ENCODE data around the gene SNX22.
"Not testable (repeated sequence)": the region's sequence is repeated elsewhere in the genome, so short reads cannot be mapped to it uniquely, and the experiment has no call there.

SNX22 gene

DNA sequence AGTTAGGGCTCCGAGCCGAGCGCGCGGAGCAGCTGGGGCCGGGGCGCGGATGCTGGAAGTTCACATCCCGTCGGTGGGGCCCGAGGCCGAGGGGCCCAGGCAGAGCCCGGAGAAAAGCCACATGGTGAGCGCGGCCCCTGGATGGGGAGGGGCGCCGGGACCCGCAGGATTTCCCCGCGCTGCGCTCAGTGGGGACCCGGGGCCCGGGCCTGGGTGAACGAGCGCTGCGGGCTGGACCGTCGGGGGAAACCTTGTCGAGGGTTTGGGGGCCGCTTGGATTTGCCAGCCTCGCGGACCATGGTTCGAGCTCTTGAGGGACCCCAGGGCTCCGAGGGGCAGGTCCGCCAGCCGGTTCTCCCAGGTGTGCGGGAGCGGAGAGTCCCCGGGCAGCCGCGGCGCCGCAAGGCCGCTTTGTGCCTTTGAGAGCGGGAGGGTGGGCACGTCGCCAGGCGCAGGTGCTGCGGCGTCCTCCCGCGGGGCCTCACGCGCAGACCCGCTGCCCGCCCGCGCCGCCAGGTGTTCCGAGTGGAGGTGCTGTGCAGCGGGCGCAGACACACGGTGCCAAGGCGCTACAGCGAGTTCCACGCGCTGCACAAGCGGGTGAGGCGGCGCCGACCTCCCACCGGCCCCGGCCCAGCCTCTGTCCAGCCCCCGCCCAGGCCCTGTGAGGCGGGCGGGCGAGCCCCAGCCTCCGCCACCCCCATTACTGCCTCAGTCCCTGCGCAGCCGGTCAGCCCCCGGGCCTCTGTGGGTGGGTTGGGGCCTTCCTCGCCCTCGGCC, at the start of gene SNX22:
Gene SNX22 (plus strand): TSS at position 5 of the 780 bp plus-strand sequence. CDS start 45 bp downstream, at position 50.
- peak; percentile 68 for DNase-seq (ENCODE audit: low spot score)

DNA sequence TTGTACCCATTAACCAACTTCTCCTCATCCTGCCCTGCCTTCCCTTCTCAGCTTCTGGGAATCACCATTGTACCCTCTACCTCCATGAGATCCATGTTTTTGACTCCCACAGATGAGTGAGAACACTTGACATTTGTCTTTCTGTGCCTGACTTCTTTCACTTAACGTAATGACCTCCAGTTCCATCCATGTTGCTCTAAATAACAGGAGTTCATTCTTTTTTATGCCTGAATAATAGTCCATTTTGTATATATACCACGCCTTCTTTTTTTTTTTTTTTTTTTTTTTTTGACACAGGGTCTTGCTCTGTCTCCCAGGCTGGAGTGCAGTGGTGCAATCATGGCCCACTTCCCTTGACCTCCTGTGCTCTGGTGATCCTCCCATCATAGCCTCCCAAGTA, 49.0 kb upstream of the SNX22 start:
- DNase-seq (ENCODE audit: low spot score), result no peak

DNA sequence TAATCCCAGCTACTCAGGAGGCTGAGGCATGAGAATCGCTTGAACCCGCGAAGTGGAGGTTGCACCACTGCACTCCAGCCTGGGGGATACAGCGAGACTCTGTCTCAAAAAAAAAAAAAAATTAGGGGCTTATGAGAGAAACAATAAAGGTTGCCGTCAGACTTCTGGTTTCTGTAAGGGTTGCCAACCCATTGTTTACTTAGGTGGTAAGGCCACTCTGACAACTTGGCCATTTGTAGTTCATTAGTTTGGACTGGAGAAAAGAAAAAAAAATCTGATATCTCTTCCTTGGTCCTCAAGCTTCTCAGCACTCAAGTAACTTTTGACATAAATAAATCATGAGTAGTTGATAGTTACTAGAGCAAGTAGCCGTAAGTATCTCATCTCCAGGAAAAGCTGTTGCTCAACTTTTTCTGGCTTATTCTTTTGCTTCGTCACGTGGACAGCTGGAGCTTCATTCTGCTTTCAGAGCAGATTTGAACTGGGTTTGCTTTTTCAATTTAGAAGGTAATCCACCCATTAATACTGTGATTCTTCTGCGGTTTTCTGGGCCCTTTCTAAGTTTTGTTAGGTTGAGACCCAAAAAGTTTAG, 46.3 kb upstream of the SNX22 start:
- no peak for DNase-seq (ENCODE audit: low spot score)

DNA sequence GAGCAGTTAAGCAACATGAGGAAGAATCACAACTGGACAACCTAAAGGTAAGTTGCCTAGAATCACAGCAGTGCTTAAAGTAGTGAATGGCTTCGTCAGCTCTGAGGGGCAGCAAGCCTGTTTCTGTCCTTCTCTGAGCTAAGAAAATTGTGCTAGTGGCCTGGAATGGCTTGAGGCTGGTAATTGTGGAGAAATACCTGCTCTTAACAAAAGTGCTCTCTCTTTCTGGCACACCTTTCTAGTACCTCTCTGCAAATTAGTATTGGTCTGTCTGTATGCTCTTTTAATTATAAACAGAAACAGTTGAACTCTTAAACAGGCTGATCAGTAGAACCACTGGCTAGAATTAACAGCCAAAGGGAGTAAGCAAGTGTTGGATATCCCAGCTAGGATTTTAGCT, 44.2 kb upstream of the SNX22 start:
- no peak for DNase-seq (ENCODE audit: low spot score)

DNA sequence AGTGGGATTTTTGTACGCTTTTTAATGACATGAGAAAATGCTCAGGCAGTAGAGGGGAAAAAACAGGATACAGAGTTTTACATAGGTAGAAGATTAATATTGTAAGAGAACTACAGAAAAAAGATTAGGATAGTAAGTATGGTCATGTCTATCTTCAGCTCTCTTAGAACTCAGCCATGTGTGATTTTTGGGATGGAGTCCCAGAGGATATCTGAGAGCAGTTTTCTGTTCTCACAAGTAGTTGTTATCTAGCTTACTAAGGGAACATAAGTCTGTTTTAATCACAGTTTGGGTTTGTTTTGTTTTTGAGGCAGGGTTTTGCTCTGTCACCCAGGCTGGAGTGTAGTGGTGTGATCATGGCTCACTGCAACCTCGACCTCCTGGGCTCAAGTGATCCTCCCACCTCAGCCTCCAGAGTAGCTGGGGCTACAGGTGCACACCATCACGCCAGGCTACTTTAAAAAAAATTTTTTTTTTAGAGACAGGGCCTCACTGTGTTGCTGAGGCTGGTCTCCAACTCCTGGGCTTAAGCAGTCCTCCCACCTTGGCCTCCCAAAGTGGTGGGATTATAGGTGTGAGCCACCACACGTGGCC, 41.3 kb upstream of the SNX22 start:
- DNase-seq (ENCODE audit: low spot score), result not testable (repeated sequence)

DNA sequence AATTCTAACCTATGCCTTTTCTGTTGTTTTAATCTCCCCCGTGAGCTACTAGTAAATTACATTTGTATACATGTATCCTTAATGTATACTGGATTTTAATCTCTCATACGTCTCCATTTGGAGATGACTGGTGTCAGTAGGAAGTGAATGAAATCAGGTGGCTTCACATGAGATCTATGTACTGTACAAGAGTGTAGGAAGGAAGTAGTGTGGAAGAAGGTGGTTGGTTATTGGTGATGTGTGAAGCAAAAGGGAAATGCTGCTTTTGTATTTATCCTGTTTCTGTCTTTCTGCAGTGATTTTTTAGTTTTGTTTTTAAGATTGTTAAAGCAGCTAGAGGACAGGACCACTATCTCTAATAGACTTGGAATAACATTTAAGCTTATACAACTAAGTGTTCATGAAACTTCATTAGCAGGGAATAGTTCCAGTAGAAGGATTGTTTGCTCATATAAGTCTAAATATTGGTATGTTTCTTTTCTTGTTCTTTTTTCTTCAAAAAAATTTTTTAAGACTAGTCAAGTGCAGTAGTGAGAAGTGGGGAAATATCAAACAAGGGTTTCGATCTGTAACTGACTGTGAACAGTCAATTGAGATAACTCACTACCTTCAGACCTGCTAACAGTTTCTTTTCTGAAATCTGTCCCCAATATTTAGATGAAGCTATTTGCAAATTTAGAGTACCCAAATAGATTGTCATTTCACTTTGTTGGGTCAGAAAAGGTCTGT, 40.4 kb upstream of the SNX22 start:
- DNase-seq (ENCODE audit: low spot score), result no peak

DNA sequence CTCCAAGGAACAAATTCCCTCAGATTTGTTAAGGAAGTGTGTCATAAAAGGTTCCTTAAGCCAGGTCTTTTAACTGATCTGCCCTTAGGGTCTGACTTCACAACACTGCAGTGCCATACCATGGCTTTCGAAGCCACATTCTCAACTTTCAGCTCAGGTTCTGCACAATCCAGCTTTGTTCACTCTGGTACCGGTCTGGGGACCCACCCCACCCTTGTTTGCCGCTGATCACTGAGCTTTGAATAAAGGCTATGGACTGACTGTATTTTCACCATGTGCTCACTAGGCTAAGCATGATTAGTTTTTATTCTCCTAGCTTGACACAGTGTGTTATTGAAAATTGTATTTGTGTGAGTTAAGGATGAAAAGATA, 39.9 kb upstream of the SNX22 start:
- no peak for DNase-seq (ENCODE audit: low spot score)

DNA sequence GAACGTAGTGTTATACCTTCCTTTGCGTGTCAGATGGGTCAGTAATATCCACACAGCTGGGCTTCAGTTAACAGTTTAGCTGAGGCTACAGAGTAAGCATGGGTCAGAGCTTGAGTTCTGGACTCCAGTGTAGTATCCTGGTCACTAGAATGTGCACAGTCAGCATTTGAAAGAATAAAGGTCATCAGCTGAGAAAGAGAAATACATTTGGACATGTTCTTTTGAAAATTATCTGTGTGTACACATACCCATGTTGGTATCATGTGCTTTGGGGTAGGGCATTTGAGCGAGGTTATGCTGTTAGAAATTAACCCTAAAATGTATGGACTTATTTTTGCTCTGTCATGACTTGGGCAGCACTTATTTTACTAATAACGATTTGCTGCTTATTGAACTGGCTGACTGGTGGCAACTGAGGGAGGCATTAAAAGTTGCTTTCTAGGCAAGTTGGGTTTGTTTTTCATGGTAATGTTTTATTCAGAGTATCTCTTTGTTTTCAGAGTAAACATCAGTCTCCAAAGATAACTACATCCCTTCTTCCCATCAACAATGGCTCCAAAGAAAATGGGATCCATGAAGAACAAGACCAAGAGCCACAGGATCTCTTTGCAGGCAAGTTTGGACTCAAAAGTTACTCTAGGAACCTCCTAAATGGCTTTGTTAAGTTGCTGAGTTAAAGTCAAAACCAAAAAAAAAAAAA, 39.3 kb upstream of the SNX22 start:
- no peak for DNase-seq (ENCODE audit: low spot score)

DNA sequence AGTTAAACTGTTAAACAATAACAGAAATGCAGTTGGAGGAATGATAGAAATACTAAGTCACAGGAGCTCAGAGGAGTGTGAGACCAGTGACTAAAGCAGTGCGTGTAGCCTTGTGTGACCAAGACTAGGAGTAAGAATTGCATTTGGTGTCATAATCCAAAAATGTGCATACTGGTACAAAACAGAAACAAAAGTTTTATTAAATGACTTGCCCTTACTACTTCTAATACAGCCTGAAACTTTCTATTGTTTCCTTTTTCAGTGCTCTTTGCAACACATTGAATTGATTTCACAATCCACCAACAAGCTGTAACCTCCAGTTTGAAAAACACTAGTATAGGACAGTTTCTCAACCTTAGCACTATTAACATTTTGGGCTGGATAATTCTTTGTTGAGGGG, 38.6 kb upstream of the SNX22 start:
- no peak for DNase-seq (ENCODE audit: low spot score)

DNA sequence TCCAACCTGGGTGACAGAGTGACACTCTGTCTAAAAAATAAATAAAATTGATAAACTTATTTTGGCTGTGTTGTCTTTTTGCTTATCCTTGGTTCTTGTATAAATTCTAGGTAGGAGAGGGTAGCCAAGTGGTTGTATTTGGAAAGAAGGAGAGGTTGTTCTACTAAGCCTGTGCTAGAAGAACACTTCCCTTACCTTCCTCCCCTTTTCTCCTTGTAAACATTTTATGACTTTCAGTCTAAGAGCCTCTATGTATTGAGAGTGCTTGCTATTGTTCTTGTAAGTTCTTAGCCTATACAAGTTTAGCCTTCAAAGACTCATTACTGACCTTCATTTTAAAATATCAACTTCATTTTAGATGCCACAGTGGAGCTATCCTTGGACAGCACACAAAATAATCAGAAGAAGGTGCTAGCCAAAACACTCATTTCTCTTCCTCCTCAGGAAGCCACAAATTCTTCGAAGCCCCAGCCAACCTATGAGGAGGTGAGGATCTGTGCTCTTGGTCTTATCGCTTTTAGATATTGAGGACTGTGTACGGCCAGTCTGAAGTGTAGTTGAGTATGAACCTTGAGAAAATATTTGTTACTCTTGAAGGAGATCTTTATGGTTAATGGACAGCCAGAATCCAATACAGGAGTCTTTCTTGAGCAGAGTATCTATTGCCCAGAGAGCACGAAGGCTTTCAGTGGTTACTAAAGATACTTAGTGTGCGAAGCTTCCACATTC, 33.6 kb upstream of the SNX22 start:
- DNase-seq (ENCODE audit: low spot score), result no peak

DNA sequence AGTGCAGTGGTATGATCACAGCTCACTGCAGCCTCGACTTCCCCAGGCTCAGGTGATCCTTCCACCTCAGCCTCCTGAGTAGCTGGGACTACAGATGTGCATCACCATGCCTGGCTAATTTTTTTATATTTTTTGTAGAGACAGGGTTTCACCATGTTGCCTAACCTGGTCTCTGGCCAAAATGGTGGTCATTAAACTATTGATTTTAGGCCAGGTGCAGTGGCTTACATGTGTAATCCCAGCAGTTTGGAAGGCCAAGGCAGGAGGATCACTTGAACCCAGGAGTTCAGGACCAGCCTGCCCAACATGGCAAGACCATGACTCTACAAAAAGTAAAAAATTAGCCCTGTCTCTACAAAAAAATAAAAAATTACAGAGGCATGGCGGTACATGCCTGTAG, 31.2 kb upstream of the SNX22 start:
- not testable (repeated sequence) for DNase-seq (ENCODE audit: low spot score)

DNA sequence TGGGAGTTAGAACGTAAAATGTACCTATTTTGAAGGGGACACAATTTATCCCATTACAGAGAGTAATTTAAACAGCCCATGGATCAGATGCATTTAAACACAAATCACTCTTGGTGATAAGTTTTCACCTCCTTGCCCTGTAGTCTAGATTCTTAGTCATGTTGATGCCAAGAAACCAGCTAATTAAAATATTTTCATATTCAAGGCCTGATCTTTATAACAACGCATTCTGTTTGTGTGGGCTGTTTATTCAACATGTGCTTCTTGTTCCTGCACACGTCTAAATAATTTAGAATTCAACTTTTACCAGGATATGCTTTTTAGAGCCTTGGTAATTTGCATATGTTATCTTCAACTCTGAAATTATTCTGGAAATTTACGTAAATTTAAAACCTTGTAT, 29.9 kb upstream of the SNX22 start:
- DNase-seq (ENCODE audit: low spot score), result no peak

DNA sequence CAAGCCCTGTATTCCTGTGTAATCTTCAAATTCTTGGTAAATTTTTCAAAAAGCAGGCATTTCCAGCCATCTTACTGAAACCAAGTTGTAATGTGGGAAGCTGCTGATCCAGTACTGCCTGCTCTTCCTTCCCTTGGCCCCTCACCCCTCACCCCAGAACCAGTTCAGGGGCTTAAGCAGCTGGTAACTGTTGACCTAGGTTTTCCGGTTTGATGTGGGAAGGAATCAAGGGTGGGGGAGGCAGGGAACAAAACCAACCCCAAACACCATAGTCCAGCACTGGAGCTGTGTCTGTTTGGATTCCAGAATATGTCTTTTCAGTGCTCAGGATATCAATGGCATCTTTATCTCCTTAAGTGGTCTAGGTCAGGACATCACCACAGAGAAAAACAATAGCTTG, 29.1 kb upstream of the SNX22 start:
- DNase-seq (ENCODE audit: low spot score), result no peak

DNA sequence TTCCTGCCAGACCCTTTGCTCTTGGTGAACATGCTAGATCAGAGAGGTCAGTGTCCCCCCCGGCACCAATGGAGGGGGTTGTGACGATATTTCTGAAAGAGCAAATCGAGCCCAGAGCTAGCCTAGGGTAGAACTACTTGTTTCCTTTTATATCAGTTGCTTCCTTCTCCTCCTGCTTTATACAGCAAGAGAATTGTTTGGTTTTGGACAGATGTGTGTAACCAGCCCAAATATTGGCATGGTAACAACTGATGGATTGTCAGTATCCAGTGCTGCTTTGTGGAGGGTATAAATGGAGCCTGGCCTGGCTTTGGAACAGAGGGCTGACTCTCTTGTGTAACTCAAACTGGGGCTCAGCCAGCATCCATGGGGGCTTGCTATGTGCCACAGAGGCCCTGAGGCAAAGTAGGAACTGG, 28.6 kb upstream of the SNX22 start:
- DNase-seq (ENCODE audit: low spot score), result no peak

DNA sequence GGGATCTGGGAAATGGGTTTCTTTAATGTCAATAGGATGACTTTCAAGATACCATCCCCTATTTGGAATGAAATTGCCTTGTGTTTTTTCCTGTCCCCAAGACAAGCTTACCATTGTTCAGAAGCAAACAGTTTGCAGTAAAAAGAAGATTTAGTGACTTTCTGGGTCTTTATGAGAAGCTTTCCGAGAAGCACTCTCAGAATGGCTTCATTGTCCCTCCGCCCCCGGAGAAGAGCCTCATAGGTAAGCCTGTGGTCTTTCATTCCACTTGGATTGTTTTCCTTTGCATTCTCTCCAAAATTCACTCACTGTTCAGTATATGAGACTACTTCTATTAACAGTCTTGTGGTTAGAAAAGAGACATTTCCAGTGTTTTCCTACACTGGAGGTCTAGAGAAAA, 25.6 kb upstream of the SNX22 start:
- no peak for DNase-seq (ENCODE audit: low spot score)

DNA sequence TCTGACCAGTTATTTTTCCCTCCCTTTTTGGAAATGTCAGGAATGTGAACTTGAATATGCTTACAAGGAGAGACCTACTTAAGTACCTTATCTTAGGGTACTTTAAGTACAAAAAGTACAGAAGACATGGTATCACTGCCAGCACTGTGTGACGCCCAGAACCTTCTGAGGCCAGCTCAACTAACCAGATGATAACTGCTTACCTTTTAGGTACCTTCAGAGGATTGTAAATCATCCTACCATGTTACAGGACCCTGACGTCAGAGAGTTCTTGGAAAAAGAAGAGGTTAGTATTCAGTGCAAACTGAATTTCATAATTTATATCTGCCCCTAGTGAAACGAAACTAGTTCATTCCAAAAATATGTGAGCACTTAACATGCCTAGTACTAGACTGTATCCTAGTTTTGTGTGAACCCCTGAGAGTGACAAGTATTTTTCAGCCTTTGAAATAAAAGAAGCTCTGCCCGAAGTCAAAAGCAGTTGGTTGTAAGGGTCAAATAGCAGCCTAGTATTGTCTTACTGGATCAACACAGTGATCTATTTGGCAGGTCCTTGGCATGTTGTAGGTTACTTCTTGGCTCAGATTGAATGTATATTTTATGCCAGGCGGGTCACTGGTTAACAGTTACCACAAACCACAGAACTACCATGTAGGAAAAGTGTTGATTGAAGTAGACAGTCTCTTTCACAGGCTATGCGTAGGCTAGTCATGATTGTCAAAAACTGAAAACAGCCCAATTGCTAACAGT, 23.8 kb upstream of the SNX22 start:
- no peak for DNase-seq (ENCODE audit: low spot score)

DNA sequence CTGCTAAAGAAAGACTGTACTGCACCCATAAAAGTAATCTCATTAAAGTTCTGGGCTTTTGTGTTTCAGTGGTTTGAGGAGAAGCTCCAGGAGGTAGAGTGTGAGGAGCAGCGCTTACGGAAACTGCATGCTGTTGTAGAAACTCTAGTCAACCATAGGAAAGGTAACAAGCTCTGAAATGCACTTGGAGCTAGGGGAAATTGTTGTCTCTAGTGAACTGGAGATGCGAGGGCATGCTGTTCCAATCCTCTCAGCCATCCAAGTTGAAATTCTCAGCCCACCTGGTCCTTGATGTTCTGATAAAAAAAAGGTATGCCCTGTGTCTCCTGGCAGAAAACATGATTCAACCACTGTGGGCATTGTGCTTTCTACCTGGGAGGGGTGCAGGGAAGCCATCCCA, 21.4 kb upstream of the SNX22 start:
- DNase-seq (ENCODE audit: low spot score), result no peak

DNA sequence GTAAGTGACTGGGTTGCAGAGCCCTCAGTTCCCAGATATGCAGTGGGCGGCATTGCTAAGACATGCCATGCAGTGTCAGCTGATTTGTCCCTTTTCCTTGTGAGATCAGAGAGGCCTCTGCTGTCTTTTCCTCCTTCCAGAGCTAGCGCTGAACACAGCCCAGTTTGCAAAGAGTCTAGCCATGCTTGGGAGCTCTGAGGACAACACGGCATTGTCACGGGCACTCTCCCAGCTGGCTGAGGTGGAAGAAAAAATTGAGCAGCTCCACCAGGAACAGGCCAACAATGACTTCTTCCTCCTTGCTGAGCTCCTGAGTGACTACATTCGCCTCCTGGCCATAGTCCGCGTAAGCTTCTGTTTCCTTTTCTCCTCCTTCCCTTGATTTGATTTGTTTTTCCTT, 20.0 kb upstream of the SNX22 start:
- no peak for DNase-seq (ENCODE audit: low spot score)

DNA sequence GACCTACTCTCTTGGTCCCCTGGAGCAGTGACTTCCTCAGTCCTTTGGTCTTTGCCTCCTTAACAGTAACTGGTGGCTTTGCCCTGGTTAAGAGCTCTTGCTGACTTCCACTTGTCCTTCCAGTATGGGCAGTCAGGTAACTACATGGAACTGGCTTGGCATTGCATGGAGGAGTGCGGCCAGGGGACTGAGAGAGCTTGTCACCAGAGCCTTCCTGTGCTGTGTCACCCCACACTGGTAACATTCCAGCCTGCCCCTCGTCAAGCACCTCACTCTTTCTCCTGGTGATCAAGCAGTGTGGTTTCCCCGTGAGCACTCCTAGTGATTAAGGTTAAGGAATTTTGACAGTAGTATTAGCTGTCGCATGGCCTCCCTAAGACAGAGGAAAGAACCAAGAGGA, 19.3 kb upstream of the SNX22 start:
- no peak for DNase-seq (ENCODE audit: low spot score)

DNA sequence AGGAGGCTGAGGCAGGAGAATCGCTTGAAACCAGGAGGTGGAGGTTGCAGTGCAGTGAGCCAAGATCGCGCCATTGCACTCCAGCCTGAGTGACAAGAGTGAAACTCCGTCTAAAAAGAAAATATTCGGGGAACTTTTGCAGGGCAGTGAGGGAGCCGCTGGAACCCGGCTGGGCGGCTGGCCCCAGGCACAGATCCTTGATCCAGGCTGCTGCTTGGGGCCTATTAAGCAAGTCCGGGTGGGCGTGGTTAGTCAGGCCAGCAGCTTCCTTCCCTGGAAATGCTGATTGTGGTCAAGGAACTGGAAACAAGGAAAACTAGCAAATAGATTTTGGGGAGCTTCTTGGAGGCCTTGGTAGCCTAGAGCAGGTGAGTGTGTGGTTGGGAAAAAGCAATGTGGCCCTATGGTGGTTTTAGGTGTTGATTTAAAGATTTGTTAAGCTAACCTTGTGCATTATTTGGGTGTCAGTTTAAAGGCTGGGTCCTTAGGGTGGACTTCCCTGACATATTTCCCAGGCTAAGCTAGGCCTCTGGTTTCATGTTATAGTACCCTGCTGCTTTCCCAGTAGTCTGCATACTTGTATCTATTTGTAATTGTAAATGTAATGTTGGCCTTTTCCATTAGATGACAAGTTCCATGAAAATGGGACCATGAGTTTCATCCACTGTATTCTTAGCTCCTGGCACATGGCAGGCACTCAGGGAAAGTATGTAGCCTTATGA, 17.7 kb upstream of the SNX22 start:
- DNase-seq (ENCODE audit: low spot score), result no peak

Measured in ecto neural progenitor cell (in vitro differentiated cells).